Karpas-422 (cell line): ENCODE measurements around the gene NIPBL. TPM values are rescaled to one million over a fixed set of nuclear protein-coding genes. Genes with fewer than 3 reads are reported as not detected.
"Not testable (repeated sequence)": the region's sequence is repeated elsewhere in the genome, so short reads cannot be mapped to it uniquely, and the experiment has no call there.

Experiments
- DNase-seq: peaks from one replicate; pipeline ENCODE4 v3.0.0-alpha.2; 2015
- H2AFZ ChIP-seq: fragments of 200-600 bp; sonication (generic); 2 replicates; pipeline ENCODE4 v1.6.1; 2014; ENCODE audit warnings: antibody characterized with exemption, low read length, mixed read lengths
- H3K27ac ChIP-seq: fragments of 200-600 bp; sonication (generic); 2 replicates; pipeline ENCODE4 v1.5.1; 2014; ENCODE audit warnings: mild to moderate bottlenecking, low read length, moderate library complexity
- H3K27me3 ChIP-seq: fragments of 200-600 bp; sonication (generic); 2 replicates; pipeline ENCODE4 v1.6.1; 2014; ENCODE audit warnings: low read length, mixed read lengths
- H3K36me3 ChIP-seq: fragments of 200-600 bp; sonication (generic); 2 replicates; pipeline ENCODE4 v1.6.1; 2014; ENCODE audit warnings: low read length, mixed read lengths; ENCODE audit not compliant: insufficient read depth
- H3K4me1 ChIP-seq: fragments of 200-600 bp; sonication (generic); 2 replicates; pipeline ENCODE4 v1.6.1; 2014; ENCODE audit warnings: mild to moderate bottlenecking, low read length, mixed read lengths
- H3K4me2 ChIP-seq: fragments of 200-600 bp; sonication (generic); 2 replicates; pipeline ENCODE4 v1.6.1; 2014; ENCODE audit warnings: low read length, low read depth, mild to moderate bottlenecking; ENCODE audit not compliant: poor library complexity, severe bottlenecking
- H3K4me3 ChIP-seq: fragments of 200-600 bp; sonication (generic); 2 replicates; pipeline ENCODE4 v1.5.1; 2014; ENCODE audit warnings: mild to moderate bottlenecking, antibody characterized with exemption, low read length, mixed read lengths
- H3K79me2 ChIP-seq: fragments of 200-600 bp; sonication (generic); 2 replicates; pipeline ENCODE4 v1.6.1; 2014; ENCODE audit warnings: mild to moderate bottlenecking, low read length, mixed read lengths
- H3K9ac ChIP-seq: fragments of 200-600 bp; sonication (generic); 2 replicates; pipeline ENCODE4 v1.6.0; 2014; ENCODE audit warnings: low read length
- H3K9me2 ChIP-seq: fragments of 200-600 bp; sonication (generic), shearing (Covaris generic); replicated peaks from 2 replicates; pipeline ENCODE4 v1.6.0; 2014; ENCODE audit warnings: mild to moderate bottlenecking, low read length, moderate library complexity; ENCODE audit not compliant: insufficient read depth
- H3K9me3 ChIP-seq: fragments of 300-700, 200-600 bp; sonication (generic); 2 replicates; pipeline ENCODE4 v1.6.1; 2014; ENCODE audit warnings: low read length, mixed read lengths
- H4K20me1 ChIP-seq: fragments of 200-600 bp; sonication (generic); 2 replicates; pipeline ENCODE4 v1.6.1; 2014; ENCODE audit warnings: mild to moderate bottlenecking, antibody characterized with exemption, low read length, low read depth; ENCODE audit not compliant: insufficient read depth
- total RNA-seq: library from RNA; depleted of rRNA; stranded (reverse); fragments of >200 nt; shearing (Covaris generic); gene quantifications from 2 replicates; pipeline ENCODE4 v1.2.3, GENCODE V29; 2014; ENCODE audit warnings: low replicate concordance

The NIPBL gene
- total RNA-seq, 1 experiment from 2014 or later, result 65.9 TPM

DNA sequence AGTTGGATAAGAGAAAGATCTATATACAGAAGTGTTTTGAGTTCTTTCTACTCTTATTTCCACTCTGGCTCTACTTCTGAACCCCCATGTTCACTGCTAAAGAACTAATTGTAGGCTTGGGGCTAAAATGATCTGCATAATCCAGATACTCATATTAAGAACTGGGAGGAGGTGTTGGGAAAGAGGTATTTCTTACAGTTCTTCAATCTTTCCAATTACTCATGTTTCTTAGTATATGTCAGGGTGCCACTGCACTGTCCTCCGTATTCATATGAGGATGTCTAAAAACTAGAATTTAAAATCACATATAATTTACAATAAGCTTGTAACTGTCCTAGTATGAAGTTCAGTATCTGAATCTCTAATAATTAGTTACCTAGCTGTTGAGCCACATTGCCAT is 12.7 kb downstream of the NIPBL start:
- Histone ChIP-seq H3K4me1 (no peaks in the 10 kb centered on the region), H3K27ac (no peak overlapping the region)

DNA sequence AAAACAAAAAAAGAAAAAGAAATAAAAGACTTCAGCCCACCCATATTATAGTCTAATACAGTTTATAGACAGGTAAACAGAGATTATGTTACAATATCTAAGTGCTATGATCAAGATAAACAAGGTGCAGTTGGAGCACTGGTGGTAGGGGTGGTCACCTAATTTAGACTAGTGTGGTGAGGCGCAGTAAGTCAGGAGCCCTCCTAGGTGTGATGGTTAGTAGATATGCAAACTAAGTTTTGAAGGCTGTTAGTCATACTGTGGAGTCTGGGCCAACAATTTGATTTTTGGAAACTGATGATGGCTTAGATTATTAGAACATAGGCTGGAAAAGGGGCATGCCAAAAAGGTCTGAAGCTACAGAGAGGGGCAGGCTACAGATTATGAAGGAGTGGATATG is 14.7 kb downstream of the NIPBL start:
- DNase-seq, result no peak
- Histone ChIP-seq H3K27ac (no peak overlapping the region), H3K4me2 (no peak overlapping the region), H3K36me3 (peaks cover 28% of the 10 kb centered on the region), H2AFZ (no peak overlapping the region), H3K9me3 (peaks cover 4% of the 10 kb centered on the region; the same call in 1 of the 2 replicates), H3K4me1 (no peaks in the 10 kb centered on the region), H3K9ac (no peak overlapping the region), H3K4me3 (no peak overlapping the region), H3K9me2 (no peaks in the 10 kb centered on the region), H3K79me2 (peaks cover 96% of the 10 kb centered on the region), H3K27me3 (no peaks in the 10 kb centered on the region), H4K20me1 (peaks cover 3% of the 10 kb centered on the region; the same call in 1 of the 2 replicates)

More for the DNA sequence above, 12.7 kb downstream of the NIPBL start:
- no peaks in the 10 kb centered on the region for H3K9me2 ChIP-seq
- H3K9me3 ChIP-seq, result no peaks in the 10 kb centered on the region
- no peak overlapping the region for H3K4me3 ChIP-seq
- peaks cover 18% of the 10 kb centered on the region for H3K36me3 ChIP-seq
- no peaks in the 10 kb centered on the region for H3K27me3 ChIP-seq
- no peak for DNase-seq
- no peak overlapping the region for H2AFZ ChIP-seq
- H3K79me2 ChIP-seq, result peaks cover 96% of the 10 kb centered on the region
- H4K20me1 ChIP-seq, result no peaks in the 10 kb centered on the region
- H3K9ac ChIP-seq, result no peak overlapping the region
- no peak overlapping the region for H3K4me2 ChIP-seq

DNA sequence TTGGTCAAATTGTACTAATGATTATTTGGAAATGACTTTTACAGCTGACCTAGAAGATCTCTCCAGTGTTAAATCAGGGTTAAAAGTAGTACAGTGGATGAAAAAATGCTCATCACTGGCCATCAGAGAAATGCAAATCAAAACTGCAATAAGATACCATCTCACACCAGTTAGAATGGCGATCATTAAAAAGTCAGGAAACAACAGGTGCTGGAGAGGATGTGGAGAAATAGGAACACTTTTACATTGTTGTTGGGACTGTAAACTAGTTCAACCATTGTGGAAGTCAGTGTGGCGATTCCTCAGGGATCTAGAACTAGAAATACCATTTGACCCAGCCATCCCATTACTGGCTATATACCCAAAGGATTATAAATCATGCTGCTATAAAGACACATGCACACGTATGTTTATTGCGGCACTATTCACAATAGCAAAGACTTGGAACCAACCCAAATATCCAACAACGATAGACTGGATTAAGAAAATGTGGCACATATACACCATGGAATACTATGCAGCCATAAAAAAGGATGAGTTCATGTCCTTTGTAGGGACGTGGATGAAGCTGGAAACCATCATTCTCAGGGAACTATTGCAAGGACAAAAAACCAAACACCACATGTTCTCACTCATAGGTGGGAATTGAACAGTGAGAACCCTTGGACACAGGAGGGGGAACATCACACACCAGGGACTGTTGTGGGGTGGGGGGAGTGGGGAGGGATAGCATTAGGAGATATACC is 15.7 kb downstream of the NIPBL start:
- H3K4me2 ChIP-seq, H3K27ac ChIP-seq, H3K9me2 ChIP-seq, H3K27me3 ChIP-seq, H3K9ac ChIP-seq, H3K4me1 ChIP-seq, DNase-seq, H4K20me1 ChIP-seq, H3K9me3 ChIP-seq, H3K4me3 ChIP-seq, H2AFZ ChIP-seq: not testable (repeated sequence)
- Histone ChIP-seq H3K36me3 (peaks cover 28% of the 10 kb centered on the region), H3K79me2 (peaks cover 96% of the 10 kb centered on the region)

DNA sequence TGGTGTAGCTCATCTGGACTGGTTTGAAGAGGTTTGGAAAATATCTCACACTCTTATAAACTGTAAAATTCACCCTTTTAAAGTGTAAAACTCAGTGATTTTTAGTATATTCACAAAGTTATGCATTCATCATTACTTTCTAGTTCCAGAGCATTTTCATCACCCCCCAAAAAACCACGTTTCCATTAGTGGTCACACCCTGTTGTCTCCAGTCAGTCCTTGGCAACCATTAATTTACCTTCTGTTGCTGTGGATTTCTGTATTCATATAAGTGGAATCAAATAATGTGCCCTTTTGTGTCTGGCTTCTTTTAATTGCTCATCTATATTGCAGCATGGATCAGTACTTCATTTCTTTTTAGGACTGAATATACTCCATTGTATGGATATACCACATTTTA is 18.4 kb downstream of the NIPBL start:
- no peak overlapping the region for H3K4me2 ChIP-seq
- no peak overlapping the region for H2AFZ ChIP-seq
- H4K20me1 ChIP-seq, result peaks cover 11% of the 10 kb centered on the region; the same call in 1 of the 2 replicates
- no peak overlapping the region for H3K27ac ChIP-seq
- H3K9ac ChIP-seq, result no peak overlapping the region
- H3K4me3 ChIP-seq, result no peak overlapping the region
- DNase-seq, result no peak
- H3K27me3 ChIP-seq, result no peaks in the 10 kb centered on the region
- no peaks in the 10 kb centered on the region for H3K9me2 ChIP-seq
- H3K36me3 ChIP-seq, result peaks cover 32% of the 10 kb centered on the region
- H3K79me2 ChIP-seq, result peaks cover 96% of the 10 kb centered on the region
- H3K9me3 ChIP-seq, result peaks cover 4% of the 10 kb centered on the region; the same call in 1 of the 2 replicates
- no peaks in the 10 kb centered on the region for H3K4me1 ChIP-seq

DNA sequence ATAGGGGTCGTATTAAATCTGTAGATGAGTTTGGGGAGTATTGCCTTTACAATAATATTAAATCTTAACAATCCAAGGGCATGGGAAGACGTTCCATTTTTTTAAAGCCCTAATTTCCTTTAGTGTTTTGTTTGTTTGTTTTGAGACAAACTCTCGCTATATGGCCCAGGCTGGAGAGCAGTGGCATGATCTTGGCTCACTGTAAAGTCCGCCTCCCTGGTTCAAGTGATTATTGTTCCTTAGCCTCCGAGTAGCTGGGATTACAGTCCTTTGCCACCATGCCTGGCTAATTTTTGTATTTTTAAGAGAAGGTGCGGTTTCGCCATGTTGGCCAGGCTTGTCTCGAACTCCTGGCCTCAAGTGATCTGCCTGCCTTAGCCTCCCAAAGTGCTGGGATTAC is 19.9 kb downstream of the NIPBL start:
- Histone ChIP-seq H3K4me2 (no peak overlapping the region), H3K9me2 (no peaks in the 10 kb centered on the region), H3K9ac (no peak overlapping the region), H4K20me1 (peaks cover 11% of the 10 kb centered on the region), H3K79me2 (peaks cover 96% of the 10 kb centered on the region), H3K4me1 (no peaks in the 10 kb centered on the region), H3K27me3 (no peaks in the 10 kb centered on the region), H3K36me3 (peaks cover 24% of the 10 kb centered on the region), H3K27ac (no peak overlapping the region), H2AFZ (no peak overlapping the region), H3K9me3 (peaks cover 16% of the 10 kb centered on the region), H3K4me3 (no peak overlapping the region)
- DNase-seq, result no peak

DNA sequence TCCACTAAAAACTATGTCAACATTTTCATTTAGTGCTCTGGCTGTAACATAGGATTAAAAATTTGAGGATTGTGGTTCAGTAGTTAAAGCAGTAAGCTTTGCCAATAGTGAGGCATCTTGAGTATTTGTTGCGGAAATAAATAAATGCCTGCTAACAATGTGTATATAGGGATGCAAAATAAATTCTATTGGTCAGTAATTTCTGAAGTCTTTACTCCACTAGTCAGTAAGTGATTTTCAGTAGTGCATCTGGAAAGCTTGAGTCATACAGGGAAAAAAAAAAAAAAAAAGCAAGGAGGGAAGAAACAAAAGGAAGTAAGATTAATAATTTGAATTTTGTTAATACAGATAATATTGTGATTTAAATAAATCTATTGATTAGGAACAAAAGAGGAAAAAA is 21.0 kb downstream of the NIPBL start:
- H2AFZ ChIP-seq, result no peak overlapping the region
- no peak overlapping the region for H3K27ac ChIP-seq
- H3K4me2 ChIP-seq, result no peak overlapping the region
- peaks cover 11% of the 10 kb centered on the region for H4K20me1 ChIP-seq
- no peak overlapping the region for H3K9ac ChIP-seq
- H3K4me1 ChIP-seq, result peaks cover 5% of the 10 kb centered on the region; the same call in 1 of the 2 replicates
- DNase-seq, result no peak
- peaks cover 16% of the 10 kb centered on the region for H3K9me3 ChIP-seq
- H3K9me2 ChIP-seq, result no peaks in the 10 kb centered on the region
- H3K79me2 ChIP-seq, result peaks cover 100% of the 10 kb centered on the region
- no peaks in the 10 kb centered on the region for H3K27me3 ChIP-seq
- peaks cover 18% of the 10 kb centered on the region for H3K36me3 ChIP-seq
- no peak overlapping the region for H3K4me3 ChIP-seq

DNA sequence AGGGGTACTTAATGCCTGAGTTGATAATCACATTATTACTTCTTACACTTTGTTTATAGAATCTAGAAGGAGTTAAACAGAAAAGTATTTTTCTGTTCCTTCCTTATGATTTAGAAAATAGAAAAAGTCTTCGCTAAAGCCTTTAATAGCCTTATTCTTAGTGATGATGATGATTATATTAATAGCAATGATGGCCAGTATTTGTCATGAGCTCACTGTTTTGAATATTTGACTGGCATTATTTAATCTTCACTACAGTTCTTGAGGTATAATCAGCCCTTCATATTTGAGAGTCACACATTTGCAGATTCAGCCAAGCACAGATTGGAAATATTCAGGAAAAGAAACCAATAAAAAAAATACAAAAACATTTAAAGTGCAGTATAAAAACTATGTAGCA is 23.3 kb downstream of the NIPBL start:
- H3K27me3 ChIP-seq, result no peaks in the 10 kb centered on the region
- H3K36me3 ChIP-seq, result peaks cover 14% of the 10 kb centered on the region
- no peaks in the 10 kb centered on the region for H3K9me2 ChIP-seq
- no peak overlapping the region for H3K9ac ChIP-seq
- H2AFZ ChIP-seq, result no peak overlapping the region
- no peak overlapping the region for H3K27ac ChIP-seq
- H3K4me3 ChIP-seq, result no peak overlapping the region
- H3K4me2 ChIP-seq, result no peak overlapping the region
- H3K79me2 ChIP-seq, result peaks cover 100% of the 10 kb centered on the region
- H3K4me1 ChIP-seq, result peaks cover 5% of the 10 kb centered on the region; the same call in 1 of the 2 replicates
- H4K20me1 ChIP-seq, result peaks cover 7% of the 10 kb centered on the region
- no peak for DNase-seq
- peaks cover 16% of the 10 kb centered on the region for H3K9me3 ChIP-seq

DNA sequence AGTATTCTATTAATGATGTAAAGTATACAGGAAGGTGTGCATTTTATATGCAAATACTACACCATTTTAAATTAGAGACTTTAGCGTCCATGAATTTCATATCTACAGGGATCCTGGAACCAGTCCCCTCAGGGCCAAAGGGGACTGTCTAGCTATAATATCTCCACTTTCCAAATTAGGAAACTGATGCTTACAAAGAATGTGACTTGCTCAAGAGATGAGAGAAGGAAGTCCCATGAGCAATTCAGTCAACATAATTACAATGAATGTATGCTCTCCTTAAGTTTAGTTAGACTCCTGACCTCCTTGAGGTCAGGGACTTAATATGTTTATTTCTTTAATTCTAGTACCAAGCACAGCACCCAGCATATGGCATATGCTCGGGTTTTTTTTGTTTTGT is 23.7 kb downstream of the NIPBL start:
- Histone ChIP-seq H3K79me2 (peaks cover 100% of the 10 kb centered on the region), H3K9ac (no peak overlapping the region), H3K27me3 (no peaks in the 10 kb centered on the region), H3K4me3 (no peak overlapping the region), H3K9me3 (peaks cover 13% of the 10 kb centered on the region), H3K27ac (no peak overlapping the region), H3K4me2 (no peak overlapping the region), H3K36me3 (peaks cover 10% of the 10 kb centered on the region), H3K9me2 (no peaks in the 10 kb centered on the region), H2AFZ (no peak overlapping the region), H3K4me1 (peaks cover 5% of the 10 kb centered on the region; the same call in 1 of the 2 replicates), H4K20me1 (peaks cover 7% of the 10 kb centered on the region)
- no peak for DNase-seq
